Measurements from ENCODE around the gene MYOM3. TPM values are rescaled to one million over a fixed set of nuclear protein-coding genes. Genes with fewer than 3 reads are reported as not detected.

Gene MYOM3
- total RNA-seq, 2 donors from 2014 or later, result 0.11 to 0.15 TPM

DNA sequence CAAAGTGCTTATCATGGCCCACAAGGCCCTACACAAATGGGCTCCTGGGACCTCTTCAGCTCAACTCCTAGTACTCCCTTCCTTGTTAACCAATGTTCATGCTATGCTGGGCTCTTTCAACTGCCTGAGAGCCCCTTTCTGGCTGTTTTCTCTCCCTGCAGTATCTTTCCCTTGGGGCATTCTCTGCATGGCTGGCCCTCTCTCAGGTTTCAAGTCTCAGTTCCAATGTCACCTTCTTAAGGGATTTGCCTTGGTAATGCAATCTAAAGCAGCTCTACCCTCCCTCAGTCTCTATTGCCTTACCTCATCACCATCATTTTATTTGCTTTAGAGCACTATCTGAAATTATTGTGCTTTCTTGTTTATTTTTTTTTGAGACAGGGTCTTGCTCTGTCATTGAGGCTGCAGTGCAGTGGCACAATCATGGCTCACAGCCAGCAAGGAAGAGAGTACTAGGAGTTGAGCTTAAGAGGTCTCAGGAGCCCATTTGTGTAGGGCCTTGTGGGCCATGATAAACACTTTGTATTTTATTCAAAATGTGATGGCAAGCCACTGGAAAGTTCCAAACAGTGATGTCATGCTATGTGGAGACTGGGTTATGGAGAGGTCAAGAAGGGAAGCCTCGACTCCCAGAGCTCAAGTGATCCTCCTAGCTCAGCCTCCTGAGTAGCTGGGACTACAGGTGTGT is 68.4 kb downstream of the MYOM3 start:
- Mint-ChIP-seq H3K9me3 (no peaks in the 10 kb centered on the region), H3K27me3 (ENCODE audit: insufficient read depth) (no peaks in the 10 kb centered on the region), H3K36me3 (ENCODE audit: low read depth) (no peaks in the 10 kb centered on the region), H3K4me3 (no peak overlapping the region), H3K27ac (no peak overlapping the region), H3K4me1 (peaks cover 12% of the 10 kb centered on the region)
- Histone ChIP-seq H3K27ac (ENCODE audit: low read depth, low read length) (no peak overlapping the region), H3K27me3 (ENCODE audit: control insufficient read depth, insufficient read depth, low read length, poor library complexity, severe bottlenecking) (no peaks in the 10 kb centered on the region), H3K4me3 (ENCODE audit: low read length) (no peak overlapping the region), H3K9ac (ENCODE audit: extremely low read depth, low read length, poor library complexity, severe bottlenecking) (no peak overlapping the region), H3K36me3 (ENCODE audit: control insufficient read depth, insufficient read depth, low read length) (no peaks in the 10 kb centered on the region), H3K4me1 (ENCODE audit: control insufficient read depth, insufficient read depth, low read length) (peaks cover 6% of the 10 kb centered on the region), H3K9me3 (ENCODE audit: control insufficient read depth, low read length) (no peaks in the 10 kb centered on the region)
- 94% methylated on average over 1 of the region's 1 CpG; no CpG with 5 or more reads in 1 of the 2 experiments for WGBS, 2 experiments (ENCODE audit: insufficient coverage in 1 of 2, insufficient read length in 1 of 2)
- TF ChIP-seq CTCF (conservative IDR thresholded peaks at IDR 0.05), result no peak
- no peak for DNase-seq

DNA sequence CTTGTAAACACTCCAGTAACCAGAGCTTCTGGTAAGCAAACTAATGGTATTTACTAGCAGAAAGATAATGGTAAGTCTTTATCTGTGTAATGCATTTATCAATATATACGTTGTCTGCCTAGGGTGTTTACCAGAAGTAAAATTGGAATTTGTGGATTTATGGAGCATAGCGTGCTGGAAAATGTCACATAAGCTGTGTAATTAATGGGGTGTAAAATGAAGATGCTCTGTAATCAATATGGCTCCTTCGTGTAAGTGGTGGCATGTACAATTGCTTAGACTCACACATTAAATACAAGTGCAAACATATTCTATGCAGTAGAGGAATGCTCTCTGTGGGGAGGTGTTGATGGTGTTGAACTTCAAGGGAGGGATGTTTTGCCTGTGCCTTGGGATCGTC is 69.6 kb downstream of the MYOM3 start:
- H3K9me3 Mint-ChIP-seq, result no peaks in the 10 kb centered on the region
- no peak overlapping the region for H3K4me3 ChIP-seq (ENCODE audit: low read length)
- peaks cover 6% of the 10 kb centered on the region for H3K4me1 ChIP-seq (ENCODE audit: control insufficient read depth, insufficient read depth, low read length)
- H3K36me3 ChIP-seq (ENCODE audit: control insufficient read depth, insufficient read depth, low read length), result no peaks in the 10 kb centered on the region
- DNase-seq, result no peak
- H3K9me3 ChIP-seq (ENCODE audit: control insufficient read depth, low read length), result no peaks in the 10 kb centered on the region
- H3K4me1 Mint-ChIP-seq, result peaks cover 11% of the 10 kb centered on the region
- no peak overlapping the region for H3K4me3 Mint-ChIP-seq
- H3K27ac Mint-ChIP-seq, result no peak overlapping the region
- no peak overlapping the region for H3K27ac ChIP-seq (ENCODE audit: low read depth, low read length)
- no peak overlapping the region for H3K9ac ChIP-seq (ENCODE audit: extremely low read depth, low read length, poor library complexity, severe bottlenecking)
- TF ChIP-seq CTCF (conservative IDR thresholded peaks at IDR 0.05), result no peak
- 83 to 87% methylated on average over 3 to 4 of the region's 4 CpGs for WGBS, 2 experiments (ENCODE audit: insufficient coverage in 1 of 2, insufficient read length in 1 of 2)
- no peaks in the 10 kb centered on the region for H3K27me3 Mint-ChIP-seq (ENCODE audit: insufficient read depth)
- no peaks in the 10 kb centered on the region for H3K27me3 ChIP-seq (ENCODE audit: control insufficient read depth, insufficient read depth, low read length, poor library complexity, severe bottlenecking)
- H3K36me3 Mint-ChIP-seq (ENCODE audit: low read depth), result no peaks in the 10 kb centered on the region

- peaks cover 12% of the 10 kb centered on the region for H3K9me3 Mint-ChIP-seq
- 87 to 100% methylated on average over 3 to 5 of the region's 5 CpGs for WGBS, 2 experiments (ENCODE audit: insufficient coverage in 1 of 2, insufficient read length in 1 of 2)
- no peaks in the 10 kb centered on the region for H3K4me1 Mint-ChIP-seq
- H3K27me3 Mint-ChIP-seq (ENCODE audit: insufficient read depth), result no peaks in the 10 kb centered on the region
- Histone ChIP-seq H3K4me1 (ENCODE audit: control insufficient read depth, insufficient read depth, low read length) (no peaks in the 10 kb centered on the region), H3K9me3 (ENCODE audit: control insufficient read depth, low read length) (peaks cover 5% of the 10 kb centered on the region), H3K27me3 (ENCODE audit: control insufficient read depth, insufficient read depth, low read length, poor library complexity, severe bottlenecking) (no peaks in the 10 kb centered on the region), H3K9ac (ENCODE audit: extremely low read depth, low read length, poor library complexity, severe bottlenecking) (no peak overlapping the region), H3K4me3 (ENCODE audit: low read length) (no peak overlapping the region), H3K36me3 (ENCODE audit: control insufficient read depth, insufficient read depth, low read length) (no peaks in the 10 kb centered on the region), H3K27ac (ENCODE audit: low read depth, low read length) (no peak overlapping the region)
- H3K36me3 Mint-ChIP-seq (ENCODE audit: low read depth), result no peaks in the 10 kb centered on the region
- no peak for DNase-seq
- no peak overlapping the region for H3K4me3 Mint-ChIP-seq
- no peak for TF ChIP-seq CTCF (conservative IDR thresholded peaks at IDR 0.05)
- no peak overlapping the region for H3K27ac Mint-ChIP-seq
Measured at GRCh38 chr1:24036088-24036487, 75.8 kb downstream of the MYOM3 start.

All from endodermal cell (in vitro differentiated cells).